GM23248 (cell line): Measurements from ENCODE around the gene BIK. TPM values are rescaled to one million over a fixed set of nuclear protein-coding genes. Genes with fewer than 3 reads are reported as not detected.

Experiments
- DNase-seq: peaks from one replicate; pipeline ENCODE4 v3.0.0-alpha.2; 2015
- H2AFZ ChIP-seq: fragments of 200-600 bp; sonication (generic); 2 replicates; pipeline ENCODE4 v1.6.1; 2016; ENCODE audit warnings: antibody characterized with exemption
- H3F3A ChIP-seq: fragments of 200-600 bp; sonication (generic); 2 replicates; pipeline ENCODE4 v1.6.1; 2016; ENCODE audit warnings: mild to moderate bottlenecking, antibody characterized with exemption, mixed run types; ENCODE audit not compliant: insufficient read depth
- H3K27ac ChIP-seq: fragments of 200-600 bp; sonication (generic); 2 replicates; pipeline ENCODE4 v1.5.1; 2016; ENCODE audit warnings: mild to moderate bottlenecking
- H3K27me3 ChIP-seq: fragments of 200-600 bp; sonication (generic); replicated peaks from 2 replicates; pipeline ENCODE4 v1.6.1; 2016; ENCODE audit warnings: mild to moderate bottlenecking; ENCODE audit not compliant: insufficient read depth
- H3K36me3 ChIP-seq: fragments of 200-600 bp; sonication (generic); 2 replicates; pipeline ENCODE4 v1.6.1; 2016; ENCODE audit warnings: low read depth, mild to moderate bottlenecking
- H3K4me1 ChIP-seq: fragments of 200-600 bp; sonication (generic); 2 replicates; pipeline ENCODE4 v1.6.1; 2016; ENCODE audit warnings: mild to moderate bottlenecking; ENCODE audit not compliant: insufficient read depth
- H3K4me2 ChIP-seq: fragments of 200-600 bp; sonication (generic); one replicate; pipeline ENCODE4 v1.6.1; 2016; ENCODE audit warnings: mild to moderate bottlenecking; ENCODE audit not compliant: unreplicated experiment
- H3K4me3 ChIP-seq: fragments of 200-600 bp; sonication (generic); 2 replicates; pipeline ENCODE4 v1.5.1; 2016; ENCODE audit warnings: mild to moderate bottlenecking
- H3K79me2 ChIP-seq: fragments of 200-600 bp; sonication (generic); 2 replicates; pipeline ENCODE4 v1.6.1; 2016; ENCODE audit warnings: mild to moderate bottlenecking; ENCODE audit not compliant: insufficient read depth
- H3K9ac ChIP-seq: fragments of 200-600 bp; sonication (generic); 2 replicates; pipeline ENCODE4 v1.6.1; 2016; ENCODE audit warnings: mild to moderate bottlenecking
- H3K9me2 ChIP-seq: fragments of 200-600 bp; sonication (generic); 2 replicates; pipeline ENCODE4 v1.6.1; 2016; ENCODE audit warnings: mixed run types, mild to moderate bottlenecking, moderate library complexity; ENCODE audit not compliant: insufficient read depth
- H3K9me3 ChIP-seq: fragments of 200-600 bp; sonication (generic); one replicate; pipeline ENCODE4 v1.6.1; 2017; ENCODE audit warnings: low read depth
- H4K20me1 ChIP-seq: fragments of 200-600 bp; sonication (generic); 2 replicates; pipeline ENCODE4 v1.6.0; 2016; ENCODE audit not compliant: insufficient read depth
- EZH2 ChIP-seq: fragments of 200-600 bp; sonication (generic); IDR thresholded peaks from 2 replicates; pipeline ENCODE4 v1.6.1; 2018; ENCODE audit warnings: antibody characterized with exemption, mild to moderate bottlenecking; ENCODE audit not compliant: insufficient read depth, poor library complexity, severe bottlenecking
- EZH2phosphoT487 ChIP-seq: fragments of 200-600 bp; sonication (generic); IDR thresholded peaks from 2 replicates; pipeline ENCODE4 v1.6.1; 2018; ENCODE audit warnings: antibody characterized with exemption, moderate library complexity, mild to moderate bottlenecking, low read depth; ENCODE audit not compliant: insufficient read depth
- WGBS, 2 experiments: methylation state at CpG; one replicate each; pipeline ENCODE4 v1.1.6; 2015 to 2017; ENCODE audit warnings: low lambda C conversion rate in 2 of 2, low coverage in 1 of 2; ENCODE audit errors: missing lambda C conversion rate in 2 of 2; 5-methylcytosine and 5-hydroxymethylcytosine counted together
- in situ Hi-C: fragments of 300-500 bp; cut with MboI; formaldehyde crosslinking; loops from 2 replicates; pipeline ENCODE4 v1.15.0; 2020
- polyA plus RNA-seq: library from polyadenylated mRNA; unstranded; fragments of >200 nt; fragmentation: Nextera tagmentation; extraction: Ambion mirVana; gene quantifications from 2 replicates; pipeline ENCODE4 v1.2.1, GENCODE V29; 2016
- total RNA-seq: library from RNA; depleted of rRNA; stranded (reverse); fragments of >200 nt; shearing (Covaris generic); gene quantifications from 2 replicates; pipeline ENCODE4 v1.2.3, GENCODE V29; 2014; rRNA removed

Gene BIK
- total and polyA plus RNA-seq, 2 experiments from 2014 or later, result not detected

GRCh38 chr22:43176090-43176489 lies 65.5 kb downstream of the BIK start:
- H3K9me3 ChIP-seq, result no peaks in the 10 kb centered on the region
- TF ChIP-seq EZH2phosphoT487 (no peak), EZH2 (no peak)
- no peaks in the 10 kb centered on the region for H3K79me2 ChIP-seq
- no peaks in the 10 kb centered on the region for H4K20me1 ChIP-seq
- H3K9ac ChIP-seq, result no peak overlapping the region
- H3K4me1 ChIP-seq, result no peaks in the 10 kb centered on the region
- no peak overlapping the region for H2AFZ ChIP-seq
- H3K4me3 ChIP-seq, result no peak overlapping the region
- in situ Hi-C loops, result no loop called here
- H3K36me3 ChIP-seq, result no peaks in the 10 kb centered on the region; the same call in 1 of the 2 replicates
- 94 to 97% methylated on average over 13 to 15 of the region's 15 CpGs for WGBS, 2 experiments
- no peak overlapping the region for H3K27ac ChIP-seq
- H3K27me3 ChIP-seq, result no peaks in the 10 kb centered on the region
- no peaks in the 10 kb centered on the region for H3F3A ChIP-seq
- H3K4me2 ChIP-seq, result no peak overlapping the region
- DNase-seq, result no peak
- H3K9me2 ChIP-seq, result no peaks in the 10 kb centered on the region

DNA sequence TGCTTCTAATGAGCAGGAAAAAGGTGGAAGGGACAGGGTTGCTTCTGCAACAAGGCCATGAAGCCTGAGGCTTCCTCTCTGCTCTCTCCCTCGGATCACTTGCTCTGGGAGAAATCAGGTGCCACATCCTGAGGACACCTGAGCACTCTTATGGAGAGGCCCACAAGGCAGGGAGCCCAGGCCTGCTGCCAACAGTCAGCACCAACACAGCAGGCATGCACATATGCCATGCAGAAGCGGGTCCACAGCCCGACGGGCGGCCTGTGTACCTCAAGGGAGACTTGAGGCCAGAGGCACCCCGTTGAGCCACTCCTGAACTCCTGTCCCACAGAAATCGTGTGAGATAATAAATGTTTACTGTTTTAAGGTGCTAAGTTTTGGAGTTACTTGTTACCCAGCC lies 66.9 kb downstream of the BIK start:
- no peaks in the 10 kb centered on the region for H3K36me3 ChIP-seq
- H3F3A ChIP-seq, result no peaks in the 10 kb centered on the region
- H3K9ac ChIP-seq, result no peak overlapping the region
- in situ Hi-C loops, result no loop called here
- H4K20me1 ChIP-seq, result no peaks in the 10 kb centered on the region
- no peak for DNase-seq
- TF ChIP-seq EZH2phosphoT487 (no peak), EZH2 (no peak)
- no peaks in the 10 kb centered on the region for H3K9me2 ChIP-seq
- no peak overlapping the region for H3K4me3 ChIP-seq
- no peak overlapping the region for H3K27ac ChIP-seq
- no peak overlapping the region for H2AFZ ChIP-seq
- H3K9me3 ChIP-seq, result no peaks in the 10 kb centered on the region
- WGBS, 2 experiments, result 91 to 93% methylated on average over 7 of the region's 7 CpGs
- no peaks in the 10 kb centered on the region for H3K79me2 ChIP-seq
- H3K4me1 ChIP-seq, result no peaks in the 10 kb centered on the region
- no peaks in the 10 kb centered on the region for H3K27me3 ChIP-seq
- no peak overlapping the region for H3K4me2 ChIP-seq

Other genes starting within 250 kb of the BIK start
- gene PACSIN2, start 95.6 kb upstream of the BIK start, total RNA-seq, result 35.5 and 43.7 TPM in 2 replicates
- gene PACSIN2, start 95.6 kb upstream of the BIK start, polyA plus RNA-seq, result 36.0 and 36.5 TPM in 2 replicates
- gene TTLL1, start 21.4 kb upstream of the BIK start, total RNA-seq, result 16.0 and 16.6 TPM in 2 replicates
- 18.5 and 18.8 TPM in 2 replicates for gene TTLL1, start 21.4 kb upstream of the BIK start, polyA plus RNA-seq
- gene MCAT, start 32.6 kb downstream of the BIK start, total RNA-seq, result 16.0 and 23.4 TPM in 2 replicates
- gene MCAT, start 32.6 kb downstream of the BIK start, polyA plus RNA-seq, result 17.6 and 18.2 TPM in 2 replicates
- gene TSPO, start 40.8 kb downstream of the BIK start, total RNA-seq, result 760 and 970 TPM in 2 replicates
- 896 and 938 TPM in 2 replicates for gene TSPO, start 40.8 kb downstream of the BIK start, polyA plus RNA-seq
- 42.8 and 43.9 TPM in 2 replicates for gene TTLL12, start 76.4 kb downstream of the BIK start, total RNA-seq
- 28.1 and 29.5 TPM in 2 replicates for gene TTLL12, start 76.4 kb downstream of the BIK start, polyA plus RNA-seq
- gene SCUBE1, start 232.6 kb downstream of the BIK start, total RNA-seq, result not detected in 2 replicates
- gene SCUBE1, start 232.6 kb downstream of the BIK start, polyA plus RNA-seq, result not detected in 2 replicates